ENCODE data around the gene BHMT. TPM values are rescaled to one million over a fixed set of nuclear protein-coding genes. Genes with fewer than 3 reads are reported as not detected.

The BHMT gene
- total and polyA plus RNA-seq, 10 of the 15 experiments (the other 5 are each of a cell fraction or from before 2014, with no cell fraction given): 0.44 TPM; not detected in 9

- H2AFZ ChIP-seq (ENCODE audit: control insufficient read depth, low read depth, low read length): no peak overlapping the region
- H3K27me3 ChIP-seq (replicated peaks in 1 of 2; ENCODE audit: control insufficient read depth in 2 of 2, insufficient read depth in 2 of 2, low read length in 1 of 2): no peaks in the 10 kb centered on the region
- H3K27ac ChIP-seq (ENCODE audit: control insufficient read depth, insufficient read depth): no peak overlapping the region
- intact Hi-C loops (cut with micrococcal nuclease; ENCODE audit: unreplicated experiment): no loop called here
- DNase-seq (ENCODE audit: low read depth, low spot score) (no peak), ATAC-seq (no peak), FAIRE-seq (no peak)
- H3K4me3 ChIP-seq: no peak overlapping the region
- SMC1A ChIA-PET (ENCODE audit: uncharacterized antibody, unreplicated experiment): interaction anchor here (1.2 kb wide), 1 partner anchor 14 kb away, joined by 3 read pairs; no protein-coding TSS in a partner anchor
- no peaks in the 10 kb centered on the region for H3K79me2 ChIP-seq (ENCODE audit: control insufficient read depth, insufficient read depth, low read length)
- in situ Hi-C loops (cut with MboI): no loop called here
- POLR2A ChIA-PET: no interaction called here
- no peak overlapping the region for H3K4me2 ChIP-seq (ENCODE audit: control insufficient read depth, insufficient read depth)
- no peak overlapping the region for H3K9ac ChIP-seq (ENCODE audit: control insufficient read depth, insufficient read depth, low read length)
- CTCF ChIA-PET: interaction anchor here (2.6 kb wide), 1 partner anchor 14 kb away, joined by 9 read pairs; no protein-coding TSS in a partner anchor
- no TSS peak for BruUV-seq (replicated peaks)
- RAD21 ChIA-PET (ENCODE audit: unreplicated experiment): no interaction called here
- H3K9me3 ChIP-seq (replicated peaks; ENCODE audit: control insufficient read depth, insufficient read depth, low read length): no peaks in the 10 kb centered on the region
- no peaks in the 10 kb centered on the region for H3K4me1 ChIP-seq (ENCODE audit: control insufficient read depth, insufficient read depth, low read length)
- H4K20me1 ChIP-seq (ENCODE audit: control insufficient read depth, insufficient read depth): no peaks in the 10 kb centered on the region
- H3K36me3 ChIP-seq (ENCODE audit: control insufficient read depth in 2 of 2, insufficient read depth in 2 of 2, low read length in 1 of 2): no peaks in the 10 kb centered on the region
- TF ChIP-seq REST (IDR thresholded peaks at IDR 0.05; ENCODE audit: low read depth, low read length): no peak
- TF ChIP-seq RUNX3 (IDR thresholded peaks at IDR 0.05; ENCODE audit: low read length): no peak
- TF ChIP-seq ESRRA (IDR thresholded peaks at IDR 0.05; ENCODE audit: low read length): no peak
- no peak for TF ChIP-seq PAX5 (IDR thresholded peaks at IDR 0.05; ENCODE audit: borderline replicate concordance, low read depth, low read length)
- TF ChIP-seq MTA2 (IDR thresholded peaks at IDR 0.05; ENCODE audit: low read depth): no peak
- TF ChIP-seq CEBPB (IDR thresholded peaks at IDR 0.05; ENCODE audit: borderline replicate concordance in 1 of 2, low read depth in 2 of 2, low read length in 2 of 2): no peak
- TF ChIP-seq ZBED1 (IDR thresholded peaks at IDR 0.05; ENCODE audit: borderline replicate concordance): no peak
- no peak for TF ChIP-seq KAT2A (conservative IDR thresholded peaks at IDR 0.05; ENCODE audit: control insufficient read depth, low read depth, low read length)
- TF ChIP-seq ATF3 (IDR thresholded peaks at IDR 0.05; ENCODE audit: borderline replicate concordance, extremely low read depth, low read depth, low read length): no peak
- TF ChIP-seq PAX8 (IDR thresholded peaks at IDR 0.05): no peak
- no peak for TF ChIP-seq MLLT1 (IDR thresholded peaks at IDR 0.05)
- TF ChIP-seq ZNF207 (IDR thresholded peaks at IDR 0.05; ENCODE audit: borderline replicate concordance): no peak
- no peak for TF ChIP-seq POLR2AphosphoS2 (IDR thresholded peaks at IDR 0.05; ENCODE audit: low read depth, low read length)
- TF ChIP-seq BCLAF1 (IDR thresholded peaks at IDR 0.05): no peak
- no peak for TF ChIP-seq TCF3 (IDR thresholded peaks at IDR 0.05; ENCODE audit: borderline replicate concordance, insufficient read depth, low read depth, low read length)
- no peak for TF ChIP-seq SIX5 (IDR thresholded peaks at IDR 0.05; ENCODE audit: low read depth, low read length, severe bottlenecking)
These were observed 35.5 kb downstream of the BHMT start for GRCh38 chr5:79147076-79147475.

All from GM12878 (cell line).